HepG2 (cell line): ENCODE results near the gene SLC27A1. TPM values are rescaled to one million over a fixed set of nuclear protein-coding genes. Genes with fewer than 3 reads are reported as not detected.

ENCODE experiments used
- ATAC-seq: fragments of 200-7000 bp; cut with Tn5 transposase; 3 replicates; pipeline ENCODE4 v1.9.1; 2020; ENCODE audit warnings: mild to moderate bottlenecking, moderate library complexity
- BruUV-seq: library from RNA; stranded (reverse); fragments of 400-500 nt; replicated peaks from 2 replicates; lab custom pipeline; 2021; lab: Mats Ljungman, UMichigan
- CTCF ChIA-PET: fragments of 300-600 bp; formaldehyde crosslinking; extraction: SDS; loops from one replicate; lab custom pipeline; 2021; ENCODE audit warnings: low total read pairs, inconsistent platforms, low intra/inter-chr PET ratio; lab: Yijun Ruan, JAX
- POLR2A ChIA-PET: fragments of 350-600 bp; sonication (Branson Sonifier 250); formaldehyde crosslinking; loops from one replicate; lab custom pipeline; 2020; ENCODE audit warnings: antibody characterized with exemption, inconsistent platforms; lab: Yijun Ruan, JAX
- DNase-seq: peaks from one replicate; pipeline ENCODE4 v3.0.0-alpha.2; 2015; ENCODE audit warnings: low spot score
- FAIRE-seq: peaks from 3 replicates; lab custom pipeline; 2011; peaks lifted over from hg19 to GRCh38; lab: Jason Lieb, UNC
- H2AFZ ChIP-seq: one replicate; pipeline ENCODE4 v1.6.1; 2011; ENCODE audit warnings: low read length, inconsistent platforms
- H3K27ac ChIP-seq: fragments of 300-600 bp; 3 replicates; pipeline ENCODE4 v1.8.0; 2011; ENCODE audit warnings: mixed run types, mild to moderate bottlenecking, mixed read lengths, low read length, inconsistent platforms; ENCODE audit not compliant: insufficient read depth; ENCODE audit errors: extremely low read length
- H3K27me3 ChIP-seq, 2 experiments: fragments of 200-600 bp in 1 of 2; 2 replicates in 1 of 2; 3 replicates in 1 of 2; pipeline versions ENCODE4 v1.6.0 to v1.8.0; 2011; ENCODE audit warnings: low read length in 2 of 2, mild to moderate bottlenecking in 2 of 2, moderate library complexity in 2 of 2, inconsistent platforms in 1 of 2; ENCODE audit not compliant: insufficient read depth in 2 of 2, control insufficient read depth in 1 of 2
- H3K36me3 ChIP-seq, 2 experiments: fragments of 200-600 bp in 1 of 2; replicated peaks in 1 of 2; 2 replicates in 1 of 2; 3 replicates in 1 of 2; pipeline versions ENCODE4 v1.5.1 to v1.8.0; 2011; ENCODE audit warnings: low read length in 2 of 2, inconsistent platforms in 1 of 2; ENCODE audit not compliant: insufficient read depth in 2 of 2, control insufficient read depth in 1 of 2
- H3K4me1 ChIP-seq: 2 replicates; pipeline ENCODE4 v1.5.1; 2012; ENCODE audit warnings: low read length, inconsistent platforms; ENCODE audit not compliant: insufficient read depth
- H3K4me2 ChIP-seq: 2 replicates; pipeline ENCODE4 v1.6.0; 2011; ENCODE audit warnings: low read depth, low read length, inconsistent platforms
- H3K4me3 ChIP-seq, 3 experiments: fragments of 200-600 bp in 1 of 3; sonication (generic), shearing (Covaris generic) in 1 of 3; replicated peaks in 1 of 3; 2 replicates each; pipeline ENCODE4 v1.5.1; 2011 to 2016; ENCODE audit warnings: low read length in 3 of 3, inconsistent platforms in 2 of 3, low read depth in 2 of 3, mild to moderate bottlenecking in 2 of 3, control low read depth in 1 of 3, mixed read lengths in 1 of 3; ENCODE audit not compliant: insufficient read depth in 1 of 3
- H3K79me2 ChIP-seq: one replicate; pipeline ENCODE4 v1.6.1; 2011; ENCODE audit warnings: low read length, inconsistent platforms; ENCODE audit not compliant: insufficient read depth
- H3K9ac ChIP-seq: 2 replicates; pipeline ENCODE4 v1.6.0; 2011; ENCODE audit warnings: mild to moderate bottlenecking, low read depth, low read length, inconsistent platforms; ENCODE audit not compliant: insufficient read depth
- H3K9me3 ChIP-seq: 2 replicates; pipeline ENCODE4 v1.5.1; 2012; ENCODE audit warnings: mild to moderate bottlenecking, low read length
- H4K20me1 ChIP-seq: 2 replicates; pipeline ENCODE4 v1.6.0; 2011; ENCODE audit warnings: inconsistent platforms, mild to moderate bottlenecking, low read length, moderate library complexity; ENCODE audit not compliant: insufficient read depth
- ATF3 ChIP-seq: sonication (generic); formaldehyde crosslinking; IDR thresholded peaks from 2 replicates; pipeline ENCODE4 v1.4.0; 2020; ENCODE audit warnings: missing genetic modification reagents
- GLMP ChIP-seq: sonication (generic); formaldehyde crosslinking; IDR thresholded peaks from 2 replicates; pipeline ENCODE4 v1.9.0; 2021; ENCODE audit warnings: missing genetic modification reagents, mild to moderate bottlenecking, borderline replicate concordance
- SNAI1 ChIP-seq: sonication (generic); formaldehyde crosslinking; IDR thresholded peaks from 2 replicates; pipeline ENCODE4 v1.5.0; 2020; ENCODE audit warnings: mild to moderate bottlenecking, missing genetic modification reagents, borderline replicate concordance
- ZNF407 ChIP-seq: sonication (generic); formaldehyde crosslinking; IDR thresholded peaks from one replicate; pipeline ENCODE4 v1.5.1; 2020; ENCODE audit warnings: mild to moderate bottlenecking, missing genetic modification reagents; ENCODE audit errors: not compliant biosample characterization
- ZNF558 ChIP-seq: sonication (generic); formaldehyde crosslinking; IDR thresholded peaks from 2 replicates; pipeline ENCODE4 v1.9.0; 2022; ENCODE audit warnings: mild to moderate bottlenecking, missing genetic modification reagents, borderline replicate concordance
- WGBS: methylation state at CpG from one replicate; pipeline ENCODE4 v1.1.6; 2017; ENCODE audit warnings: low lambda C conversion rate; 5-methylcytosine and 5-hydroxymethylcytosine counted together
- in situ Hi-C: cut with HindIII; loops from 2 replicates; pipeline ENCODE4 v1.10.0; 2017; ENCODE audit warnings: low pct_unique_long_range_greater_than_20kb; ENCODE audit not compliant: extremely low pct_ligation_motif_present
- intact Hi-C: fragments of 100-400 bp; cut with micrococcal nuclease; formaldehyde crosslinking; loops from one replicate; pipeline ENCODE4 v1.10.0; 2022; ENCODE audit not compliant: unreplicated experiment
- polyA plus RNA-seq, 8 experiments: library from polyadenylated mRNA; depleted of rRNA in 3 of 8; stranded (reverse) in 7 of 8; unstranded in 1 of 8; fragments of >200 nt; fragmentation: Illumina TruSeq in 4 of 8; extraction: Trizol in 4 of 8; gene quantifications; 2 replicates each; pipeline versions ENCODE4 v1.2.1 to v1.2.3, GENCODE V29; 2011 to 2016; ENCODE audit warnings: low read depth in 4 of 8, missing spikeins in 1 of 8, mixed read lengths in 1 of 8; ENCODE audit not compliant: insufficient read depth in 1 of 8
- total RNA-seq, 5 experiments: library from RNA; depleted of rRNA; stranded (reverse); fragments of >200 nt; fragmentation: Illumina TruSeq; extraction: Trizol; gene quantifications; 2 replicates each; pipeline ENCODE4 v1.2.3, GENCODE V29; 2016; ENCODE audit warnings: low read depth in 1 of 5

Gene SLC27A1
- total and polyA plus RNA-seq, 2 of the 13 experiments (the other 11 are each of a cell fraction or from before 2014, with no cell fraction given) = 4.1 to 8.8 TPM

GRCh38 chr19:17510220-17510993 lies 40.1 kb downstream of the SLC27A1 start (continued):
- peak; percentile 56; the same call in 1 of the 2 replicates for TF ChIP-seq SNAI1 (CRISPR knock-in tag)

GRCh38 chr19:17511724-17512573 lies 41.6 kb downstream of the SLC27A1 start:
- Histone ChIP-seq H3K9ac (peak overlapping the region; percentile 99), H3K4me3 (peak overlapping the region; percentile 85 to 91 (median 88)), H3K4me2 (peak overlapping the region; percentile 92), H3K9me3 (no peaks in the 10 kb centered on the region), H2AFZ (no peak overlapping the region), H3K27me3 (no peaks in the 10 kb centered on the region; a peak in 1 of 5 replicates), H3K27ac (peak overlapping the region; percentile 98), H3K36me3 (no peaks in the 10 kb centered on the region), H4K20me1 (no peaks in the 10 kb centered on the region), H3K79me2 (peaks cover 20% of the 10 kb centered on the region), H3K4me1 (peaks cover 53% of the 10 kb centered on the region)
- ATAC-seq (peak; percentile 72), DNase-seq (peak; percentile 79), FAIRE-seq (peak; percentile 60)
- in situ Hi-C loops = no loop called here
- ChIA-PET CTCF (interaction anchor here (1.5 kb wide), 1 partner anchor 16 kb away, joined by 5 read pairs; no protein-coding TSS in a partner anchor), POLR2A (interaction anchor here (0.5 to 4.3 kb wide), 16 partner anchors 13 to 347 kb away, joined by 3 to 45 read pairs (median 4); partner anchors contain the start of genes BST2, RPL18A and SLC27A1)
- intact Hi-C loops = no loop called here
- WGBS = 0% methylated on average over 4 of the region's 82 CpGs
- TSS peak; percentile 30 for BruUV-seq
- TF ChIP-seq ATF3 (CRISPR knock-in tag) (no peak; the same call in 1 of the 2 replicates), GLMP (CRISPR knock-in tag) (no peak), ZNF407 (CRISPR knock-in tag) (peak; percentile 99), ZNF558 (CRISPR knock-in tag) (no peak; the same call in 1 of the 2 replicates)
